Ectodermal cell (in vitro differentiated cells): Measurements from ENCODE around the gene UBASH3B.

Source experiments
- H3K27ac ChIP-seq: 2 replicates; pipeline ENCODE4 v1.7.0; 2013; ENCODE audit warnings: mild to moderate bottlenecking, low read depth, low read length; ENCODE audit not compliant: insufficient read depth, poor library complexity, severe bottlenecking
- H3K27me3 ChIP-seq: 2 replicates; pipeline ENCODE4 v1.7.0; 2013; ENCODE audit warnings: mild to moderate bottlenecking, low read length; ENCODE audit not compliant: insufficient read depth, control insufficient read depth, poor library complexity, severe bottlenecking
- H3K36me3 ChIP-seq: one replicate; pipeline ENCODE4 v1.7.0; 2013; ENCODE audit warnings: low read length; ENCODE audit not compliant: control insufficient read depth, insufficient read depth
- H3K4me1 ChIP-seq: one replicate; pipeline ENCODE4 v1.7.0; 2013; ENCODE audit warnings: low read length; ENCODE audit not compliant: control insufficient read depth, insufficient read depth
- H3K4me3 ChIP-seq: 2 replicates; pipeline ENCODE4 v1.7.0; 2013; ENCODE audit warnings: low read depth, low read length, control low read depth; ENCODE audit not compliant: insufficient read depth
- H3K9me3 ChIP-seq: 2 replicates; pipeline ENCODE4 v1.7.0; 2013; ENCODE audit warnings: mild to moderate bottlenecking, low read length, moderate library complexity; ENCODE audit not compliant: control insufficient read depth
- WGBS, 2 experiments: methylation state at CpG; one replicate each; pipeline ENCODE4 v1.1.7; 2013; ENCODE audit warnings: missing lambda C conversion rate in 2 of 2; 5-methylcytosine and 5-hydroxymethylcytosine counted together

The UBASH3B gene

GRCh38 chr11:122741613-122742300, 86.2 kb downstream of the UBASH3B start:
- WGBS, 2 experiments, result 86 to 87% methylated on average over 12 of the region's 12 CpGs
- H3K9me3 ChIP-seq, result no peaks in the 10 kb centered on the region
- no peak overlapping the region for H3K4me3 ChIP-seq
- H3K4me1 ChIP-seq, result peaks cover 12% of the 10 kb centered on the region
- H3K27ac ChIP-seq, result no peak overlapping the region
- no peaks in the 10 kb centered on the region for H3K36me3 ChIP-seq
- H3K27me3 ChIP-seq, result no peaks in the 10 kb centered on the region

- no peaks in the 10 kb centered on the region for H3K9me3 ChIP-seq
- H3K27ac ChIP-seq, result no peak overlapping the region
- H3K4me1 ChIP-seq, result peaks cover 16% of the 10 kb centered on the region
- H3K36me3 ChIP-seq, result no peaks in the 10 kb centered on the region
- WGBS, 2 experiments, result 84 to 86% methylated on average over 11 of the region's 11 CpGs
- no peak overlapping the region for H3K4me3 ChIP-seq
- H3K27me3 ChIP-seq, result no peaks in the 10 kb centered on the region
These were observed 86.9 kb downstream of the UBASH3B start for GRCh38 chr11:122742301-122743018.

GRCh38 chr11:122743097-122743741, 87.7 kb downstream of the UBASH3B start:
- no peak overlapping the region for H3K4me3 ChIP-seq
- H3K36me3 ChIP-seq, result no peaks in the 10 kb centered on the region
- H3K9me3 ChIP-seq, result no peaks in the 10 kb centered on the region
- 87 to 91% methylated on average over 6 of the region's 6 CpGs for WGBS, 2 experiments
- H3K27me3 ChIP-seq, result no peaks in the 10 kb centered on the region
- peaks cover 15% of the 10 kb centered on the region for H3K4me1 ChIP-seq
- H3K27ac ChIP-seq, result no peak overlapping the region

- WGBS, 2 experiments, result 86 to 88% methylated on average over 6 of the region's 6 CpGs
- Histone ChIP-seq H3K36me3 (no peaks in the 10 kb centered on the region), H3K4me1 (peaks cover 15% of the 10 kb centered on the region), H3K9me3 (no peaks in the 10 kb centered on the region), H3K4me3 (no peak overlapping the region), H3K27ac (no peak overlapping the region), H3K27me3 (no peaks in the 10 kb centered on the region)
These were observed 88.4 kb downstream of the UBASH3B start for GRCh38 chr11:122743949-122744348.

- H3K4me3 ChIP-seq, result no peak overlapping the region
- H3K4me1 ChIP-seq, result peaks cover 15% of the 10 kb centered on the region
- 95 to 96% methylated on average over 5 of the region's 5 CpGs for WGBS, 2 experiments
- no peak overlapping the region for H3K27ac ChIP-seq
- H3K27me3 ChIP-seq, result no peaks in the 10 kb centered on the region
- H3K36me3 ChIP-seq, result no peaks in the 10 kb centered on the region
- no peaks in the 10 kb centered on the region for H3K9me3 ChIP-seq
These were observed 88.8 kb downstream of the UBASH3B start for GRCh38 chr11:122744357-122744756.

- Histone ChIP-seq H3K36me3 (no peaks in the 10 kb centered on the region), H3K27ac (no peak overlapping the region), H3K4me3 (no peak overlapping the region), H3K27me3 (no peaks in the 10 kb centered on the region), H3K4me1 (peaks cover 15% of the 10 kb centered on the region), H3K9me3 (no peaks in the 10 kb centered on the region)
- WGBS, 2 experiments, result 96 to 97% methylated on average over 2 of the region's 2 CpGs
These were observed 89.6 kb downstream of the UBASH3B start for GRCh38 chr11:122745111-122745510.

- 94 to 96% methylated on average over 13 of the region's 13 CpGs for WGBS, 2 experiments
- Histone ChIP-seq H3K4me1 (peaks cover 15% of the 10 kb centered on the region), H3K27ac (no peak overlapping the region), H3K9me3 (no peaks in the 10 kb centered on the region), H3K27me3 (no peaks in the 10 kb centered on the region), H3K4me3 (no peak overlapping the region), H3K36me3 (no peaks in the 10 kb centered on the region)
These were observed 90.5 kb downstream of the UBASH3B start for GRCh38 chr11:122746050-122746478.

- H3K27me3 ChIP-seq, result no peaks in the 10 kb centered on the region
- 86 to 89% methylated on average over 8 of the region's 8 CpGs for whole genome bisulfite sequencing, 2 experiments
- H3K4me1 ChIP-seq, result peaks cover 14% of the 10 kb centered on the region
- no peak overlapping the region for H3K27ac ChIP-seq
- no peak overlapping the region for H3K4me3 ChIP-seq
- H3K36me3 ChIP-seq, result no peaks in the 10 kb centered on the region
- H3K9me3 ChIP-seq, result no peaks in the 10 kb centered on the region
These were observed 91.2 kb downstream of the UBASH3B start for GRCh38 chr11:122746611-122747244.

- no peaks in the 10 kb centered on the region for H3K9me3 ChIP-seq
- no peaks in the 10 kb centered on the region for H3K27me3 ChIP-seq
- H3K36me3 ChIP-seq, result no peaks in the 10 kb centered on the region
- H3K4me1 ChIP-seq, result peaks cover 8% of the 10 kb centered on the region
- WGBS, 2 experiments, result 52 to 66% methylated on average over 5 of the region's 5 CpGs
- H3K27ac ChIP-seq, result no peak overlapping the region
- no peak overlapping the region for H3K4me3 ChIP-seq
These were observed 91.8 kb downstream of the UBASH3B start for GRCh38 chr11:122747351-122747781.
